ENCODE results near the gene SSTR3. TPM values are rescaled to one million over a fixed set of nuclear protein-coding genes. Genes with fewer than 3 reads are reported as not detected.

SSTR3 gene
- total RNA-seq, 1 experiment from 2014 or later = 0.22 TPM

- ChIA-PET CTCF (interaction anchor here (0.6 kb wide), 1 partner anchor 939 kb away, joined by 6 read pairs; no protein-coding TSS in a partner anchor), POLR2A (no interaction called here)
- ATAC-seq (no peak), DNase-seq (ENCODE audit: low spot score) (no peak)
- H3K9me3 Mint-ChIP-seq = no peaks in the 10 kb centered on the region
- no peak for TF ChIP-seq TEAD4 (CRISPR knock-in tag; IDR thresholded peaks at IDR 0.05)
- TF ChIP-seq OVOL2 (CRISPR knock-in tag; IDR thresholded peaks at IDR 0.05; ENCODE audit: borderline replicate concordance) = no peak
- no peak for TF ChIP-seq PRRX2 (CRISPR knock-in tag; IDR thresholded peaks at IDR 0.05)
- TF ChIP-seq MYBL2 (CRISPR knock-in tag; IDR thresholded peaks at IDR 0.05) = no peak
- TF ChIP-seq GTF2I (CRISPR knock-in tag; conservative IDR thresholded peaks at IDR 0.05) = no peak
- TF ChIP-seq TP53 (CRISPR knock-in tag; IDR thresholded peaks at IDR 0.05) = no peak
- no peak for TF ChIP-seq ZNF416 (CRISPR knock-in tag; IDR thresholded peaks at IDR 0.05)
- no peak for TF ChIP-seq MXD4 (CRISPR knock-in tag; IDR thresholded peaks at IDR 0.05; ENCODE audit: borderline replicate concordance)
- TF ChIP-seq HMGXB4 (CRISPR knock-in tag; IDR thresholded peaks at IDR 0.05) = no peak
- TF ChIP-seq NR3C1 (CRISPR knock-in tag; conservative IDR thresholded peaks at IDR 0.05; ENCODE audit: low read depth) = no peak
- no peak for TF ChIP-seq ZBTB21 (CRISPR knock-in tag; IDR thresholded peaks at IDR 0.05; ENCODE audit: borderline replicate concordance)
- no peak for TF ChIP-seq ZNF219 (CRISPR knock-in tag; IDR thresholded peaks at IDR 0.05; ENCODE audit: borderline replicate concordance)
- no peak for TF ChIP-seq ZNF317 (CRISPR knock-in tag; IDR thresholded peaks at IDR 0.05; ENCODE audit: borderline replicate concordance, low read depth)
- peaks cover 28% of the 10 kb centered on the region for H3K4me1 Mint-ChIP-seq
- H3K36me3 Mint-ChIP-seq = no peaks in the 10 kb centered on the region
- H3K4me3 Mint-ChIP-seq = no peak overlapping the region
- H3K27me3 Mint-ChIP-seq (ENCODE audit: low read depth) = peaks cover 6% of the 10 kb centered on the region
- no peak overlapping the region for H3K27ac Mint-ChIP-seq
These were observed 42.6 kb upstream of the SSTR3 start for GRCh38 chr22:37254867-37255233.

- H3K4me1 Mint-ChIP-seq = peaks cover 25% of the 10 kb centered on the region
- H3K9me3 Mint-ChIP-seq = no peaks in the 10 kb centered on the region
- CTCF ChIA-PET = interaction anchor here (0.6 to 1.5 kb wide), 2 partner anchors 13 to 939 kb away, joined by 5 to 6 read pairs; no protein-coding TSS in a partner anchor
- no peak for ATAC-seq
- TF ChIP-seq GTF2I (CRISPR knock-in tag; conservative IDR thresholded peaks at IDR 0.05) (no peak), ATF3 (CRISPR knock-in tag; conservative IDR thresholded peaks at IDR 0.05) (no peak), FOXP1 (CRISPR knock-in tag; IDR thresholded peaks at IDR 0.05; ENCODE audit: borderline replicate concordance) (no peak)
- H3K27ac Mint-ChIP-seq = no peak overlapping the region
- H3K4me3 Mint-ChIP-seq = no peak overlapping the region
- no peaks in the 10 kb centered on the region for H3K36me3 Mint-ChIP-seq
- peaks cover 1% of the 10 kb centered on the region; the same call in 1 of the 2 replicates for H3K27me3 Mint-ChIP-seq (ENCODE audit: low read depth)
- DNase-seq (ENCODE audit: low spot score) = no peak
- POLR2A ChIA-PET = interaction anchor here (0.7 kb wide), 1 partner anchor 131 kb away, joined by 8 read pairs; no protein-coding TSS in a partner anchor
These were observed 42.1 kb upstream of the SSTR3 start for GRCh38 chr22:37254209-37254866.

- POLR2A ChIA-PET = no interaction called here
- Mint-ChIP-seq H3K4me3 (no peak overlapping the region), H3K27me3 (ENCODE audit: low read depth) (no peaks in the 10 kb centered on the region; the same call in 1 of the 2 replicates), H3K27ac (no peak overlapping the region), H3K36me3 (no peaks in the 10 kb centered on the region), H3K4me1 (peaks cover 14% of the 10 kb centered on the region), H3K9me3 (no peaks in the 10 kb centered on the region)
- CTCF ChIA-PET = interaction anchor here (0.6 to 1.5 kb wide), 4 partner anchors 14 to 279 kb away, joined by 3 to 5 read pairs (median 4); no protein-coding TSS in a partner anchor
- DNase-seq (ENCODE audit: low spot score) (no peak), ATAC-seq (peak; percentile 48; the same call in 1 of the 2 replicates)
- no peak for TF ChIP-seq ATF2 (CRISPR knock-in tag; IDR thresholded peaks at IDR 0.05; ENCODE audit: borderline replicate concordance, low read depth)
- no peak for TF ChIP-seq TEAD1 (CRISPR knock-in tag; IDR thresholded peaks at IDR 0.05)
- no peak for TF ChIP-seq ATF3 (CRISPR knock-in tag; conservative IDR thresholded peaks at IDR 0.05)
- TF ChIP-seq SMAD4 (CRISPR knock-in tag; IDR thresholded peaks at IDR 0.05) = no peak
- no peak for TF ChIP-seq TEAD4 (CRISPR knock-in tag; IDR thresholded peaks at IDR 0.05)
- TF ChIP-seq ZNF396 (CRISPR knock-in tag; IDR thresholded peaks at IDR 0.05; ENCODE audit: borderline replicate concordance) = no peak
- TF ChIP-seq GABPB1 (CRISPR knock-in tag; IDR thresholded peaks at IDR 0.05) = no peak
- TF ChIP-seq MAX (CRISPR knock-in tag; IDR thresholded peaks at IDR 0.05) = no peak
- TF ChIP-seq ZSCAN18 (CRISPR knock-in tag; IDR thresholded peaks at IDR 0.05) = no peak
- TF ChIP-seq MYBL2 (CRISPR knock-in tag; IDR thresholded peaks at IDR 0.05) = no peak
- TF ChIP-seq ZNF671 (CRISPR knock-in tag; IDR thresholded peaks at IDR 0.05) = no peak
These were observed 40.9 kb upstream of the SSTR3 start for GRCh38 chr22:37253126-37253660.

Data from WTC11 (cell line).